HCT116 (cell line): Measurements from ENCODE around the gene CGA. TPM values are rescaled to one million over a fixed set of nuclear protein-coding genes. Genes with fewer than 3 reads are reported as not detected.

Experiments
- ATAC-seq: fragments of 200-7000 bp; cut with Tn5 transposase; 2 replicates; pipeline ENCODE4 v1.9.1; 2020; ENCODE audit warnings: mild to moderate bottlenecking, moderate library complexity
- BruUV-seq: library from RNA; stranded (reverse); fragments of 400-500 nt; replicated peaks from 2 replicates; lab custom pipeline; 2021; lab: Mats Ljungman, UMichigan
- CTCF ChIA-PET: fragments of 300-600 bp; sonication (Branson Sonifier 250); formaldehyde crosslinking; loops from one replicate; lab custom pipeline; 2021; ENCODE audit warnings: antibody characterized with exemption; lab: Charles Lee
- POLR2A ChIA-PET: fragments of 300-600, 350-600 bp; sonication (Branson Sonifier 250); formaldehyde crosslinking; loops from one replicate; lab custom pipeline; 2021; ENCODE audit warnings: antibody characterized with exemption; lab: Charles Lee
- RAD21 ChIA-PET, 2 experiments: fragments of 300-600 bp; sonication (Branson Sonifier 250); formaldehyde crosslinking; loops; one replicate each; lab custom pipeline; 2023; ENCODE audit warnings: low total read pairs in 2 of 2; ENCODE audit not compliant: uncharacterized antibody in 2 of 2, unreplicated experiment in 2 of 2, low non-redundant PET in 1 of 2; lab: Charles Lee
- DNase-seq: peaks from one replicate; pipeline ENCODE4 v3.0.0-alpha.2; 2010; ENCODE audit warnings: low read depth, low spot score
- H2AFZ ChIP-seq: fragments of 200-600 bp; shearing (Covaris generic), sonication (generic); 2 replicates; pipeline ENCODE4 v1.6.1; 2017; ENCODE audit warnings: low read depth, mixed run types, mixed read lengths, antibody characterized with exemption, low read length; ENCODE audit not compliant: poor library complexity, severe bottlenecking
- H3K27ac ChIP-seq: 2 replicates; pipeline ENCODE4 v1.5.1; 2012; ENCODE audit warnings: low read depth, low read length
- H3K27me3 ChIP-seq: fragments of 200-600 bp; sonication (generic); 2 replicates; pipeline ENCODE4 v1.6.1; 2016; ENCODE audit warnings: mixed run types, low read length, mixed read lengths; ENCODE audit not compliant: insufficient read depth
- H3K36me3 ChIP-seq, 2 experiments: fragments of 200-500 bp in 1 of 2; fragments of 200-600 bp in 1 of 2; sonication (Bioruptor generic) in 1 of 2; sonication (generic) in 1 of 2; 2 replicates each; pipeline versions ENCODE4 v1.5.1 to v1.6.1; 2014 to 2016; ENCODE audit warnings: low read length in 2 of 2, inconsistent platforms in 1 of 2, mixed read lengths in 1 of 2, mixed run types in 1 of 2; ENCODE audit not compliant: insufficient read depth in 2 of 2, control insufficient read depth in 1 of 2
- H3K4me1 ChIP-seq, 2 experiments: fragments of 200-600 bp in 1 of 2; sonication (generic) in 1 of 2; 2 replicates each; pipeline versions ENCODE4 v1.5.1 to v1.6.1; 2012 to 2017; ENCODE audit warnings: low read length in 2 of 2, inconsistent platforms in 1 of 2, mild to moderate bottlenecking in 1 of 2, mixed read lengths in 1 of 2, mixed run types in 1 of 2, moderate library complexity in 1 of 2; ENCODE audit not compliant: insufficient read depth in 2 of 2, control insufficient read depth in 1 of 2
- H3K4me2 ChIP-seq: fragments of 200-600 bp; sonication (generic); 2 replicates; pipeline ENCODE4 v1.6.1; 2017; ENCODE audit warnings: mixed run types, low read length, mixed read lengths
- H3K4me3 ChIP-seq, 2 experiments: fragments of 200-600 bp in 1 of 2; sonication (generic) in 1 of 2; replicated peaks in 1 of 2; 2 replicates each; pipeline ENCODE4 v1.5.1; 2011 to 2016; ENCODE audit warnings: low read length in 2 of 2, control low read depth in 1 of 2, low read depth in 1 of 2, mild to moderate bottlenecking in 1 of 2, mixed read lengths in 1 of 2, mixed run types in 1 of 2
- H3K79me2 ChIP-seq: fragments of 200-600 bp; sonication (generic); 2 replicates; pipeline ENCODE4 v1.6.1; 2017; ENCODE audit warnings: mild to moderate bottlenecking, mixed run types, low read length, moderate library complexity, mixed read lengths; ENCODE audit not compliant: insufficient read depth
- H3K9ac ChIP-seq: fragments of 200-600 bp; sonication (generic); 2 replicates; pipeline ENCODE4 v1.6.1; 2016; ENCODE audit warnings: low read length, mixed read lengths
- H3K9me2 ChIP-seq: fragments of 200-600 bp; sonication (generic), shearing (Covaris generic); 2 replicates; pipeline ENCODE4 v1.6.1; 2017; ENCODE audit warnings: mixed run types, mild to moderate bottlenecking, moderate library complexity; ENCODE audit not compliant: insufficient read depth
- H3K9me3 ChIP-seq, 2 experiments: fragments of 200-500 bp in 1 of 2; fragments of 200-600 bp in 1 of 2; sonication (Bioruptor generic) in 1 of 2; sonication (generic) in 1 of 2; 2 replicates each; pipeline ENCODE4 v1.6.1; 2014 to 2017; ENCODE audit warnings: low read length in 2 of 2, mixed read lengths in 2 of 2, inconsistent platforms in 1 of 2, low read depth in 1 of 2, mild to moderate bottlenecking in 1 of 2, mixed run types in 1 of 2, moderate library complexity in 1 of 2; ENCODE audit not compliant: control insufficient read depth in 1 of 2, insufficient read depth in 1 of 2
- H4K20me1 ChIP-seq: fragments of 200-600 bp; sonication (generic), shearing (Covaris generic); 2 replicates; pipeline ENCODE4 v1.6.1; 2017; ENCODE audit warnings: mixed run types, mild to moderate bottlenecking, moderate library complexity; ENCODE audit not compliant: insufficient read depth
- EGR1 ChIP-seq: IDR thresholded peaks from 2 replicates; pipeline ENCODE4 v1.6.1; 2012; ENCODE audit warnings: low read depth
- FOSL1 ChIP-seq: IDR thresholded peaks from 2 replicates; pipeline ENCODE4 v1.6.1; 2012; ENCODE audit warnings: low read depth
- POLR2A ChIP-seq: IDR thresholded peaks from 2 replicates; pipeline ENCODE4 v1.7.0; 2011; ENCODE audit warnings: borderline replicate concordance; ENCODE audit not compliant: insufficient read depth, insufficient read length; ENCODE audit errors: extremely low read depth
- RAD21 ChIP-seq: IDR thresholded peaks from 2 replicates; pipeline ENCODE4 v1.6.1; 2012; ENCODE audit warnings: low read depth, mild to moderate bottlenecking
- SIN3A ChIP-seq: IDR thresholded peaks from 2 replicates; pipeline ENCODE4 v1.6.1; 2012; ENCODE audit warnings: low read depth
- TCF7L2 ChIP-seq: IDR thresholded peaks from 2 replicates; pipeline ENCODE4 v1.7.0; 2011; ENCODE audit warnings: borderline replicate concordance, inconsistent platforms; ENCODE audit not compliant: insufficient read depth, insufficient read length; ENCODE audit errors: extremely low read depth
- intact Hi-C: fragments of 100-400 bp; cut with micrococcal nuclease; formaldehyde crosslinking; loops from 2 replicates; pipeline ENCODE4 v1.10.0; 2022
- total RNA-seq: library from RNA; stranded (reverse); gene quantifications from one replicate; pipeline ENCODE4 v1.2.1, GENCODE V29; 2021; ENCODE audit not compliant: unreplicated experiment
- TF ChIP-seq, protein P1 (sequence below), 3 experiments: fragments of 200-600 bp in 1 of 3; sonication (generic) in 1 of 3; IDR thresholded peaks in 2 of 3; conservative IDR thresholded peaks in 1 of 3; 2 replicates each; pipeline ENCODE4 v1.5.1; 2012 to 2017; ENCODE audit warnings: low read depth in 2 of 3, low read length in 2 of 3, antibody characterized with exemption in 1 of 3, borderline replicate concordance in 1 of 3, control low read depth in 1 of 3, mild to moderate bottlenecking in 1 of 3, mixed read lengths in 1 of 3, mixed run types in 1 of 3, moderate library complexity in 1 of 3; ENCODE audit not compliant: insufficient read depth in 1 of 3

The CGA gene
- total RNA-seq, 1 experiment from 2014 or later: not detected

DNA sequence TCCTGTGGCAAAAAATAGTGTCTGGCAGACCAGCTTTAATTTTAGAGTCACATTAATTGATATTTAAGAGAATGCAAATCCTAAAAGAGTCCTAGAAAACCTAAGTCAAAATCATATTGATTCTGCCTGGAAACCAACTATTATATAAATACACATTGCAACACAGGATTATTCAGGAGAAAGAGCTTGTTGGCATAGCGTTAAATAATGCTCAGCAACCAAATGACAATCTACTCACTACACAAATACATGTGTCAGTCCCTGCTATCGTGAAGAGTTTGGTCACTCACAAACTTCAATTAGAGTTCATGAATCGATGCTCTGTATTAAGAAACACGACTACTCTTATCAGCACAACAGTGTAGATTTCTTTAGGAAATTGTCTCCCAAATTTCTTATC lies 54.2 kb downstream of the CGA start:
- no peaks in the 10 kb centered on the region for H4K20me1 ChIP-seq
- no peak overlapping the region for H2AFZ ChIP-seq
- CTCF ChIA-PET: no interaction called here
- H3K27me3 ChIP-seq: 0 out of 2 replicates have a peak, but pooled peaks cover 6% of the 10 kb centered on the region
- intact Hi-C loops: no loop called here
- POLR2A ChIA-PET: no interaction called here
- no peak overlapping the region for H3K4me3 ChIP-seq
- DNase-seq (no peak), ATAC-seq (no peak)
- H3K79me2 ChIP-seq: no peaks in the 10 kb centered on the region
- H3K9me2 ChIP-seq: no peaks in the 10 kb centered on the region
- no peaks in the 10 kb centered on the region for H3K36me3 ChIP-seq
- H3K9ac ChIP-seq: no peak overlapping the region
- H3K9me3 ChIP-seq: no peaks in the 10 kb centered on the region
- RAD21 ChIA-PET: no interaction called here
- BruUV-seq: no TSS peak
- 0 out of 4 replicates have a peak, but pooled peaks cover 0 to 2% of the 10 kb centered on the region in 2 experiments for H3K4me1 ChIP-seq
- H3K4me2 ChIP-seq: no peak overlapping the region
- no peak overlapping the region for H3K27ac ChIP-seq
- TF ChIP-seq SIN3A (no peak), EGR1 (no peak), RAD21 (no peak), FOSL1 (no peak), POLR2A (no peak), TCF7L2 (no peak)
- TF ChIP-seq, protein P1, sequence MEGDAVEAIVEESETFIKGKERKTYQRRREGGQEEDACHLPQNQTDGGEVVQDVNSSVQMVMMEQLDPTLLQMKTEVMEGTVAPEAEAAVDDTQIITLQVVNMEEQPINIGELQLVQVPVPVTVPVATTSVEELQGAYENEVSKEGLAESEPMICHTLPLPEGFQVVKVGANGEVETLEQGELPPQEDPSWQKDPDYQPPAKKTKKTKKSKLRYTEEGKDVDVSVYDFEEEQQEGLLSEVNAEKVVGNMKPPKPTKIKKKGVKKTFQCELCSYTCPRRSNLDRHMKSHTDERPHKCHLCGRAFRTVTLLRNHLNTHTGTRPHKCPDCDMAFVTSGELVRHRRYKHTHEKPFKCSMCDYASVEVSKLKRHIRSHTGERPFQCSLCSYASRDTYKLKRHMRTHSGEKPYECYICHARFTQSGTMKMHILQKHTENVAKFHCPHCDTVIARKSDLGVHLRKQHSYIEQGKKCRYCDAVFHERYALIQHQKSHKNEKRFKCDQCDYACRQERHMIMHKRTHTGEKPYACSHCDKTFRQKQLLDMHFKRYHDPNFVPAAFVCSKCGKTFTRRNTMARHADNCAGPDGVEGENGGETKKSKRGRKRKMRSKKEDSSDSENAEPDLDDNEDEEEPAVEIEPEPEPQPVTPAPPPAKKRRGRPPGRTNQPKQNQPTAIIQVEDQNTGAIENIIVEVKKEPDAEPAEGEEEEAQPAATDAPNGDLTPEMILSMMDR (IDR thresholded peaks at IDR 0.05 in 2 of 3, conservative IDR thresholded peaks at IDR 0.05 in 1 of 3; ENCODE audit: borderline replicate concordance in 1 of 3, insufficient read depth in 1 of 3, low read depth in 2 of 3, low read length in 2 of 3): no peak

Other genes starting within 250 kb of the CGA start
- gene HTR1E, start 157.6 kb downstream of the CGA start, total RNA-seq: not detected
- 35.3 TPM for gene ZNF292, start 60.5 kb upstream of the CGA start, total RNA-seq
- 8.0 TPM for gene SMIM8, start 227.5 kb upstream of the CGA start, total RNA-seq
- gene GJB7, start 234.2 kb upstream of the CGA start, total RNA-seq: not detected
- gene C6orf163, start 249.7 kb upstream of the CGA start, total RNA-seq: 1.5 TPM